KMS-11 (cell line): ENCODE data around the gene MYADM.

Source experiments
- H2AFZ ChIP-seq: fragments of 200-600 bp; sonication (generic); 2 replicates; pipeline ENCODE4 v1.6.1; 2016; ENCODE audit warnings: antibody characterized with exemption, mixed run types, low read depth
- H3K27ac ChIP-seq: fragments of 200-600 bp; sonication (generic); 2 replicates; pipeline ENCODE4 v1.6.1; 2016; ENCODE audit warnings: mild to moderate bottlenecking, mixed run types
- H3K27me3 ChIP-seq: fragments of 200-600 bp; sonication (generic); 2 replicates; pipeline ENCODE4 v1.6.1; 2017; ENCODE audit warnings: mild to moderate bottlenecking, low read depth, mixed run types, moderate library complexity; ENCODE audit not compliant: insufficient read depth
- H3K36me3 ChIP-seq: fragments of 200-600 bp; sonication (generic); 2 replicates; pipeline ENCODE4 v1.6.1; 2017; ENCODE audit warnings: mild to moderate bottlenecking, mixed run types; ENCODE audit not compliant: insufficient read depth
- H3K4me1 ChIP-seq: fragments of 200-600 bp; sonication (generic); 2 replicates; pipeline ENCODE4 v1.6.1; 2016; ENCODE audit warnings: mild to moderate bottlenecking, low read depth, mixed run types; ENCODE audit not compliant: poor library complexity, severe bottlenecking
- H3K4me2 ChIP-seq: fragments of 200-600 bp; sonication (generic); 2 replicates; pipeline ENCODE4 v1.7.0; 2016; ENCODE audit warnings: mild to moderate bottlenecking, mixed run types
- H3K4me3 ChIP-seq: fragments of 200-600 bp; sonication (generic); IDR thresholded peaks from 2 replicates; pipeline ENCODE4 v1.6.1; 2017; ENCODE audit warnings: low read depth, low read length, mixed read lengths; ENCODE audit not compliant: insufficient read depth
- H3K79me2 ChIP-seq: fragments of 200-600 bp; sonication (generic); 2 replicates; pipeline ENCODE4 v1.6.1; 2016; ENCODE audit warnings: low read depth, mixed run types; ENCODE audit not compliant: insufficient read depth
- H3K9ac ChIP-seq: fragments of 200-600 bp; sonication (generic); 2 replicates; pipeline ENCODE4 v1.6.1; 2016; ENCODE audit warnings: mild to moderate bottlenecking, mixed run types
- H4K20me1 ChIP-seq: fragments of 200-600 bp; sonication (generic); 2 replicates; pipeline ENCODE4 v1.6.1; 2016; ENCODE audit warnings: mild to moderate bottlenecking, mixed run types; ENCODE audit not compliant: insufficient read depth
- CTCF ChIP-seq: fragments of 200-600 bp; sonication (generic); conservative IDR thresholded peaks from 2 replicates; pipeline ENCODE4 v1.6.1; 2017; ENCODE audit warnings: low read depth, mild to moderate bottlenecking, antibody characterized with exemption, low read length, moderate library complexity, mixed read lengths

The MYADM gene

GRCh38 chr19:53875602-53876325 lies 8.1 kb downstream of the MYADM start:
- no peaks in the 10 kb centered on the region for H4K20me1 ChIP-seq
- no peaks in the 10 kb centered on the region for H3K36me3 ChIP-seq
- H3K4me2 ChIP-seq, result no peak overlapping the region
- no peak overlapping the region for H3K9ac ChIP-seq
- 0 out of 2 replicates have a peak, but pooled peaks cover 5% of the 10 kb centered on the region for H3K27me3 ChIP-seq
- no peak overlapping the region for H3K27ac ChIP-seq
- H3K4me1 ChIP-seq, result no peaks in the 10 kb centered on the region
- H3K79me2 ChIP-seq, result no peaks in the 10 kb centered on the region
- no peak overlapping the region for H3K4me3 ChIP-seq
- TF ChIP-seq CTCF, result no peak
- no peak overlapping the region for H2AFZ ChIP-seq

- Histone ChIP-seq H3K27me3 (peaks cover 5% of the 10 kb centered on the region; the same call in 1 of the 2 replicates), H4K20me1 (no peaks in the 10 kb centered on the region), H3K79me2 (no peaks in the 10 kb centered on the region), H3K9ac (no peak overlapping the region), H3K4me2 (no peak overlapping the region), H3K4me1 (no peaks in the 10 kb centered on the region), H3K27ac (no peak overlapping the region), H3K36me3 (no peaks in the 10 kb centered on the region), H3K4me3 (no peak overlapping the region), H2AFZ (no peak overlapping the region)
- TF ChIP-seq CTCF, result no peak
Measured at GRCh38 chr19:53876651-53877224, 9.1 kb downstream of the MYADM start.

GRCh38 chr19:53877361-53877766 lies 9.7 kb downstream of the MYADM start:
- peaks cover 9% of the 10 kb centered on the region; the same call in 1 of the 2 replicates for H3K27me3 ChIP-seq
- H3K9ac ChIP-seq, result no peak overlapping the region
- no peak overlapping the region for H3K4me2 ChIP-seq
- H3K36me3 ChIP-seq, result no peaks in the 10 kb centered on the region
- no peaks in the 10 kb centered on the region for H3K4me1 ChIP-seq
- no peak overlapping the region for H3K27ac ChIP-seq
- H4K20me1 ChIP-seq, result no peaks in the 10 kb centered on the region
- no peaks in the 10 kb centered on the region for H3K79me2 ChIP-seq
- no peak overlapping the region for H3K4me3 ChIP-seq
- H2AFZ ChIP-seq, result no peak overlapping the region
- TF ChIP-seq CTCF, result no peak

- no peaks in the 10 kb centered on the region for H3K36me3 ChIP-seq
- no peaks in the 10 kb centered on the region for H4K20me1 ChIP-seq
- no peak overlapping the region for H3K4me3 ChIP-seq
- no peaks in the 10 kb centered on the region for H3K79me2 ChIP-seq
- H2AFZ ChIP-seq, result no peak overlapping the region
- no peak overlapping the region for H3K4me2 ChIP-seq
- H3K27me3 ChIP-seq, result peaks cover 9% of the 10 kb centered on the region; the same call in 1 of the 2 replicates
- H3K27ac ChIP-seq, result no peak overlapping the region
- no peak overlapping the region for H3K9ac ChIP-seq
- no peak for TF ChIP-seq CTCF
- no peaks in the 10 kb centered on the region for H3K4me1 ChIP-seq
Measured at GRCh38 chr19:53878776-53879139, 11.1 kb downstream of the MYADM start.
